Stimulated activated CD4-positive, alpha-beta T cell treated with anti-CD3 and anti-CD28 coated beads, Interleukin-1b, Interleukin-23, amount 100 ng/mL, for 4 hours (primary cell): ENCODE measurements around the gene CEACAM8.
"Not testable (repeated sequence)": the region's sequence is repeated elsewhere in the genome, so short reads cannot be mapped to it uniquely, and the experiment has no call there.

Experiments
- DNase-seq, 2 donors: peaks; one replicate each; pipeline ENCODE4 v3.0.0-alpha.2; 2020; ENCODE audit warnings: low read depth in 2 of 2

The CEACAM8 gene

GRCh38 chr19:42594617-42595489 lies at the start of gene CEACAM8:
Gene CEACAM8, minus strand, starts transcription at chr19:42594924. Its CDS starts 96 bp downstream, at chr19:42594828.
- DNase-seq, result no peak

- not testable (repeated sequence) for DNase-seq
Observed at GRCh38 chr19:42639324-42640092, 44.8 kb upstream of the CEACAM8 start.

GRCh38 chr19:42635233-42635539 lies 40.5 kb upstream of the CEACAM8 start:
- DNase-seq, result no peak

GRCh38 chr19:42634409-42635232 lies 39.9 kb upstream of the CEACAM8 start:
- DNase-seq, result no peak

- DNase-seq, result no peak
Observed at GRCh38 chr19:42629191-42629590, 34.5 kb upstream of the CEACAM8 start.

GRCh38 chr19:42628411-42629140 lies 33.9 kb upstream of the CEACAM8 start:
- DNase-seq, result no peak

- no peak for DNase-seq
Observed at GRCh38 chr19:42627916-42628315, 33.2 kb upstream of the CEACAM8 start.

- DNase-seq, result no peak
Observed at GRCh38 chr19:42626181-42626580, 31.5 kb upstream of the CEACAM8 start.

- no peak for DNase-seq
Observed at GRCh38 chr19:42619271-42619670, 24.5 kb upstream of the CEACAM8 start.

GRCh38 chr19:42613666-42614065 lies 18.9 kb upstream of the CEACAM8 start:
- no peak for DNase-seq

- DNase-seq, result not testable (repeated sequence)
Observed at GRCh38 chr19:42610401-42610915, 15.7 kb upstream of the CEACAM8 start.

GRCh38 chr19:42606660-42607351 lies 12.1 kb upstream of the CEACAM8 start:
- peak; percentile 23 to 49 for DNase-seq

GRCh38 chr19:42601811-42602443 lies 7.2 kb upstream of the CEACAM8 start:
- DNase-seq, result no peak

GRCh38 chr19:42596391-42597072 lies 1.8 kb upstream of the CEACAM8 start:
- DNase-seq, result peak; percentile 16 to 20

GRCh38 chr19:42595550-42596172 lies 937 bp upstream of the CEACAM8 start:
- no peak for DNase-seq

GRCh38 chr19:42589792-42590191 lies 4.9 kb downstream of the CEACAM8 start:
- no peak for DNase-seq

GRCh38 chr19:42584466-42584865 lies 10.3 kb downstream of the CEACAM8 start:
- DNase-seq, result no peak

- DNase-seq, result no peak
Observed at GRCh38 chr19:42577016-42577415, 17.7 kb downstream of the CEACAM8 start.

GRCh38 chr19:42576241-42576640 lies 18.5 kb downstream of the CEACAM8 start:
- no peak for DNase-seq
